Colonic mucosa (tissue), 4 donors: Measurements from ENCODE around the gene REN. TPM values are rescaled to one million over a fixed set of nuclear protein-coding genes. Genes with fewer than 3 reads are reported as not detected.

Experiments
- DNase-seq: peaks from one replicate; pipeline ENCODE4 v3.0.0-alpha.2; 2020
- H3K27ac ChIP-seq: fragments of 200-600 bp; one replicate; pipeline ENCODE4 v1.8.0; 2021
- H3K27me3 ChIP-seq: fragments of 200-600 bp; one replicate; pipeline ENCODE4 v1.8.0; 2021
- H3K36me3 ChIP-seq: fragments of 200-600 bp; one replicate; pipeline ENCODE4 v1.8.0; 2021
- H3K4me1 ChIP-seq: fragments of 200-600 bp; one replicate; pipeline ENCODE4 v1.8.0; 2021; ENCODE audit warnings: mild to moderate bottlenecking
- H3K4me3 ChIP-seq: fragments of 200-600 bp; one replicate; pipeline ENCODE4 v1.8.0; 2021
- H3K9ac ChIP-seq, 2 donors: one replicate each; pipeline ENCODE4 v1.7.0; 2013; ENCODE audit warnings: control low read depth in 2 of 2, low read depth in 2 of 2, low read length in 2 of 2
- H3K9me3 ChIP-seq: fragments of 200-600 bp; one replicate; pipeline ENCODE4 v1.8.0; 2021
- intact Hi-C: fragments of 100-400 bp; cut with DNase I; formaldehyde crosslinking; loops from one replicate; pipeline ENCODE4 v1.14.1; 2022
- total RNA-seq, 2 donors: library from RNA; stranded (reverse); fragmentation: NEBNext Ultra II Directional in 1 of 2; extraction: Animal tissue kit (Norgen Biotek cat#: 25700) in 1 of 2; gene quantifications; one replicate each; pipeline ENCODE4 v1.2.1, GENCODE V29; 2021
- TF ChIP-seq, protein P1 (sequence below): fragments of 200-600 bp; IDR thresholded peaks from one replicate; pipeline ENCODE4 v1.8.0; 2022; ENCODE audit warnings: antibody characterized with exemption, mild to moderate bottlenecking
- donor health status: healthy.
- donor health status: DM: no; HTN: no; CAD: no.
- donor health status: DM: no; HTN: no; CAD: no.

REN gene
- total RNA-seq, 2 donors from 2014 or later = 0.82 TPM; not detected in 1

DNA sequence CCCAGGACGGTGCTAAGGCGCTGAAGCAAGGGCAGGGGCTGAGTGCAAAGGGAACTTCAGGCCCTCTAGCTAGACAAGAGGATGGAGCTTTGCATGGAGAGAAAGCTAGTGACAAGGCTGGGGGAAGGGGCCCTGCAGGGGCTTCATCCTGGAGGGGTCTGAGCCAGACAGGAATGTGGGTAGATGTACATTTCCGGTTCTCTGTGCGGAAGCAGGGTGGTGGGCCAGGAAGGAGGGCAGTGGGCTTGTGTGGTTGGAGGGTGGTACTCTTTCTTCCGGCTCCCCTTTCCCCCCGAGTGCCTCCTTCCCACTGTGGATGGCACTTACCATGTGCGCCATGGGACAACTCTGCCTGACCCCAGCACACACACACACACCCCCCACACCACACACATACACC is 28.6 kb upstream of the REN start:
- no peak for DNase-seq
- no peaks in the 10 kb centered on the region for H3K4me1 ChIP-seq
- no peak overlapping the region for H3K27ac ChIP-seq
- H3K36me3 ChIP-seq = no peaks in the 10 kb centered on the region
- H3K4me3 ChIP-seq = no peak overlapping the region
- H3K9me3 ChIP-seq = no peaks in the 10 kb centered on the region
- no peak overlapping the region for H3K9ac ChIP-seq
- H3K27me3 ChIP-seq = no peaks in the 10 kb centered on the region
- TF ChIP-seq, protein P1, sequence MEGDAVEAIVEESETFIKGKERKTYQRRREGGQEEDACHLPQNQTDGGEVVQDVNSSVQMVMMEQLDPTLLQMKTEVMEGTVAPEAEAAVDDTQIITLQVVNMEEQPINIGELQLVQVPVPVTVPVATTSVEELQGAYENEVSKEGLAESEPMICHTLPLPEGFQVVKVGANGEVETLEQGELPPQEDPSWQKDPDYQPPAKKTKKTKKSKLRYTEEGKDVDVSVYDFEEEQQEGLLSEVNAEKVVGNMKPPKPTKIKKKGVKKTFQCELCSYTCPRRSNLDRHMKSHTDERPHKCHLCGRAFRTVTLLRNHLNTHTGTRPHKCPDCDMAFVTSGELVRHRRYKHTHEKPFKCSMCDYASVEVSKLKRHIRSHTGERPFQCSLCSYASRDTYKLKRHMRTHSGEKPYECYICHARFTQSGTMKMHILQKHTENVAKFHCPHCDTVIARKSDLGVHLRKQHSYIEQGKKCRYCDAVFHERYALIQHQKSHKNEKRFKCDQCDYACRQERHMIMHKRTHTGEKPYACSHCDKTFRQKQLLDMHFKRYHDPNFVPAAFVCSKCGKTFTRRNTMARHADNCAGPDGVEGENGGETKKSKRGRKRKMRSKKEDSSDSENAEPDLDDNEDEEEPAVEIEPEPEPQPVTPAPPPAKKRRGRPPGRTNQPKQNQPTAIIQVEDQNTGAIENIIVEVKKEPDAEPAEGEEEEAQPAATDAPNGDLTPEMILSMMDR = no peak
- intact Hi-C loops = no loop called here

DNA sequence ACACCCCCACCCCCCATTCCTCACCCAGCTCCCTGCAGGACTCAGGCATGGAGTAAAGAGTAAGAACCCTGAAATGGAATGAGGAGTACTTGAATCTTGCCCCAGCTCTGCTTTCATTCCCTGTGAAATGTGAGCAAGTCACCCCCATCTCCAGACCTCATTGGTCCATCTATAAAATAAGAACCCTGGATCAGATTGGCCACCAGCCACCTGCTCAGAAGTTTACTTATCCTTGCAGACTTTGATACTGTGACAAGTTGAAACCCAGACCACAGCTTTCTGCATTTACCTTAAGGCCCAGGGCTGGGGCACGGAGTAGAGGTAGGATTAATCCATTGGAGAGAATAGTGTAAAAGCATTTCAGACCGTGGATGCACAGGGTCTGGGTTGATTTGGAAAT is 27.9 kb upstream of the REN start:
- DNase-seq = peak; percentile 32
- Histone ChIP-seq H3K4me3 (no peak overlapping the region), H3K9me3 (no peaks in the 10 kb centered on the region), H3K36me3 (no peaks in the 10 kb centered on the region), H3K27ac (no peak overlapping the region), H3K9ac (no peak overlapping the region), H3K27me3 (no peaks in the 10 kb centered on the region), H3K4me1 (no peaks in the 10 kb centered on the region)
- intact Hi-C loops = no loop called here
- TF ChIP-seq, protein P1 = no peak

DNA sequence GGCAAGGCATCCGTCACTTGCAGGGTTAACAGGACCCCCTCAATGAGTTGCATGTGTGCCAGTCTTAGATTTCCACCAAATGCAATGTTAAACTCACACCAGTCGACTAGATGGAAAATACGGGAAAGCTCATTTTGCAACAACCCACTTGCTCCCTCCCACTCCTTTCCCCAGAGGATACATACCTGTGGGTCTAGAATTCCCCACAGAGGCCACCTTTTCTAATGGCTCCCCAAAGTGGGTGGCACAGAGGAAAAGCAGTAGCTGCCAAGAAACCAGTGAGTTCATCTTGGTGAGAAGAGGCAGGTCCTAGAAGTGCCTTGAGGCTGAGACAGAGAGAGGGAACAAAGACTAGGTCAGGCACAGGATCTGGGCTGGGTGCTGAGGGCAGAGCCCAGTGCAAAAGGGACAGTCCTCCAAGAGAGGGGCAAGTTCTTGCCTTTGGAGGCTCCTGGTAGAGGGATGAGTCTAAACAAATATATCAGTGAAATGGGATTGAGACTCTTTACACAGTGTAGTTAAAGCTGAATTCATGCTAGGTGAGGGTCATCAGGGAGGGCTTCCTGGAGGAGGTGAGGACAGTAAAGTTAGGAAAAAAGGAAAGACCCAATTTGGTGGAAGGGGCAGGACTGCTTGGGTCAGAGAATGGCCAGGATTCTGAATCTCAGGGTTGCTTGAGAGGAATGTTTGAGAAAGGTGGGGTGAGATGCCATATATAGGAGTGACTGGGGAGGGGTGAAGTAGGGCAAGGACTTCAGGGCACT is 26.6 kb upstream of the REN start:
- Histone ChIP-seq H3K9me3 (no peaks in the 10 kb centered on the region), H3K4me3 (no peak overlapping the region), H3K27me3 (no peaks in the 10 kb centered on the region), H3K4me1 (no peaks in the 10 kb centered on the region), H3K9ac (no peak overlapping the region), H3K36me3 (no peaks in the 10 kb centered on the region), H3K27ac (no peak overlapping the region)
- DNase-seq = no peak
- intact Hi-C loops = no loop called here
- TF ChIP-seq, protein P1 = no peak

DNA sequence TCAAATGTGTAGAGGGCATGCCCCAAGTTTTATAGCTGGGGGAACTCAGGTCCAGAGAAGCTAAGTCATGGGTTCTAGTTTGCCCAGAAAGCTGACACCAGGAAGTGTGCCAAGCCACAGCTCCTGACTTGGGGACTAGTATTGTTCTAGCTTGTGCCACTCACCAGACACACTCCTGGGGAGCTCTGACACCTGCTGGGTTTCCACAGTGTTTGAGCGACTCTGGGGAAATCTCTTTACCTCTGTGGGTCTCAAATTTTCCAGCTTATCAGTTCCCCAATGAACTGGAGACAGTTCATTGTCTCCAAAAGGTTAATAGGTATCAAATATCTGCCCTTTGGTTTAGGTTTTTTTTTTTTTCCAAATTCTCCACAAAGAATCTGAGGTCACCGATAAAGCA is 25.9 kb upstream of the REN start:
- DNase-seq = no peak
- no peak overlapping the region for H3K4me3 ChIP-seq
- no peak overlapping the region for H3K9ac ChIP-seq
- intact Hi-C loops = no loop called here
- no peak overlapping the region for H3K27ac ChIP-seq
- no peaks in the 10 kb centered on the region for H3K4me1 ChIP-seq
- no peaks in the 10 kb centered on the region for H3K27me3 ChIP-seq
- TF ChIP-seq, protein P1 = no peak
- H3K9me3 ChIP-seq = no peaks in the 10 kb centered on the region
- no peaks in the 10 kb centered on the region for H3K36me3 ChIP-seq

DNA sequence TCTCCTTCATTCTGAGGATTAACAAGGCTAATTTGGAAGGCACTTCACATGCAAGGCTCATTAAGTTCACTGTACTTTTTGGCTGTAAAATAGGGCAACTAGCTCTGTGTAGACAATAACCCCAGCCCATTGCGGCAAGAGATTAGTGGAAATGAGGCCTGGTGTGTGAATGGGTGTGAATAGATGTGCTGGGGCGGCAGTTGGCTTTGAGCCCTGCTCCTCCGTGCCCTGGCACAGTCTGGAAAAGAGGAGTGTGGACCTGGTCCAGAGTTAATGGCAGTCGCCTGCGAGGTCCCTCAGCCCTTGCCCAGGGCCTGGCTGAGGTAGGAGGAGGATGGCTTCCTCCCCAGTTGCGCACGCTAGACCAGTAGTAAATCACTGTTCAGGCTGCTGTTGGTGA is 25.3 kb upstream of the REN start:
- no peaks in the 10 kb centered on the region for H3K9me3 ChIP-seq
- TF ChIP-seq, protein P1 = no peak
- no peaks in the 10 kb centered on the region for H3K36me3 ChIP-seq
- no peak overlapping the region for H3K4me3 ChIP-seq
- DNase-seq = no peak
- no peaks in the 10 kb centered on the region for H3K27me3 ChIP-seq
- H3K27ac ChIP-seq = no peak overlapping the region
- H3K4me1 ChIP-seq = no peaks in the 10 kb centered on the region
- no peak overlapping the region for H3K9ac ChIP-seq
- intact Hi-C loops = no loop called here
